Gastrocnemius medialis (tissue), 4 donors: ENCODE results near the gene CST7.

Source experiments
- POLR2A ChIP-seq, 2 donors: fragments of 450-650 bp; IDR thresholded peaks; one replicate each; pipeline ENCODE4 v1.6.1; 2017; ENCODE audit warnings: antibody characterized with exemption in 2 of 2, mild to moderate bottlenecking in 2 of 2, moderate library complexity in 2 of 2
- TF ChIP-seq, protein P1 (sequence below), 5 experiments: fragments of 450-650 bp in 3 of 5; fragments of 200-600 bp in 2 of 5; sonication (generic) in 2 of 5; IDR thresholded peaks in 4 of 5; conservative IDR thresholded peaks in 1 of 5; 1 replicate in 4 of 5; 2 replicates in 1 of 5; pipeline ENCODE4 v1.5.1; 2016 to 2019; ENCODE audit warnings: antibody characterized with exemption in 5 of 5, mild to moderate bottlenecking in 3 of 5, moderate library complexity in 3 of 5

DNA sequence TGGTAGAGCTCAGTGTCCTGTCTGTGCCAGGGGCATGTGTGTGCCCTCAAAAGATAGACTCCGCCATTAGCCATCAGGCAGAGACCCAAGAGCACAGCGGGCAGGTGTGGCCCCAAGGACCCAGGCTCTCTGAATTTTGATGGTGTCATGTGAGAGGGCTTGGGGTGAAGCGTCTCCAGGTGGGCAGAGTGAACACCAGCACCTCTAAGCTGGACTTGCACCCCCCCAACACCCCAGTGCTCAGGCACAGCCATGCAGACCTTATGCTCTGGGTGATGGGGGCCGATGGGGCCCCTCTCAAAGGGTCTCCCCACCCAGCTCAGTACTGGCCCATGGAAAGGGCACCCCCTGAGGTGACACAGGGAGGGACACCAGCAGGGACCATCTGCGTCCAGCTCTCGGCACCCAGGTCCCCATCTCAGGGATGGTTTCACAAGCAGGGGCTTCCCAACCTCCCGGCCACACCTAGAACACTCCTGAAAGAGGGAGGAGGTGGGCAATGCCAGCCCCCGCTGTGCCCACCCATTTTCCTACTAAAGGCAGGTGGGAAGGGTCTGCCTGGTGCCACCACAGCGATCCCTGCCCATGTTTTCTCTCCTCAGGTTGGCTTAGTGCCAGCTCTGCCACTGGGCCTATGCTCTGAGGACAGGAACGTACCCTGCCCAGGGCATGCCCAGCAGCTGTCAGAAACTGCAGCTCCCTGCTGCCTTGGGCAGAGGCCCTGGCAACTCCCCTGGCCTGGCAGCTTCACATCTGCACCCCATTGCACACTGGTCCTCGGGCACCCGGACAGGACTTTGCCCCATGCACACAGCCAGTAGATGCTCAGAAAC, 3.5 kb downstream of the CST7 start:
- TF ChIP-seq POLR2A (IDR thresholded peaks at IDR 0.05), result no peak
- TF ChIP-seq, protein P1, sequence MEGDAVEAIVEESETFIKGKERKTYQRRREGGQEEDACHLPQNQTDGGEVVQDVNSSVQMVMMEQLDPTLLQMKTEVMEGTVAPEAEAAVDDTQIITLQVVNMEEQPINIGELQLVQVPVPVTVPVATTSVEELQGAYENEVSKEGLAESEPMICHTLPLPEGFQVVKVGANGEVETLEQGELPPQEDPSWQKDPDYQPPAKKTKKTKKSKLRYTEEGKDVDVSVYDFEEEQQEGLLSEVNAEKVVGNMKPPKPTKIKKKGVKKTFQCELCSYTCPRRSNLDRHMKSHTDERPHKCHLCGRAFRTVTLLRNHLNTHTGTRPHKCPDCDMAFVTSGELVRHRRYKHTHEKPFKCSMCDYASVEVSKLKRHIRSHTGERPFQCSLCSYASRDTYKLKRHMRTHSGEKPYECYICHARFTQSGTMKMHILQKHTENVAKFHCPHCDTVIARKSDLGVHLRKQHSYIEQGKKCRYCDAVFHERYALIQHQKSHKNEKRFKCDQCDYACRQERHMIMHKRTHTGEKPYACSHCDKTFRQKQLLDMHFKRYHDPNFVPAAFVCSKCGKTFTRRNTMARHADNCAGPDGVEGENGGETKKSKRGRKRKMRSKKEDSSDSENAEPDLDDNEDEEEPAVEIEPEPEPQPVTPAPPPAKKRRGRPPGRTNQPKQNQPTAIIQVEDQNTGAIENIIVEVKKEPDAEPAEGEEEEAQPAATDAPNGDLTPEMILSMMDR (IDR thresholded peaks at IDR 0.05 in 4 of 5, conservative IDR thresholded peaks at IDR 0.05 in 1 of 5), result no peak
